Measurements from ENCODE around the gene WNT2B.

- TF ChIP-seq SP2 (IDR thresholded peaks at IDR 0.05; ENCODE audit: low read length) = no peak
- TF ChIP-seq CTCF (IDR thresholded peaks at IDR 0.05; ENCODE audit: control extremely low read depth in 1 of 3, insufficient read depth in 1 of 3, low read depth in 1 of 3, low read length in 3 of 3) = no peak
- no peak for TF ChIP-seq HDAC6 (IDR thresholded peaks at IDR 0.05; ENCODE audit: low read depth, low read length)
- no peak for TF ChIP-seq MAX (IDR thresholded peaks at IDR 0.05)
- TF ChIP-seq ZNF274 (IDR thresholded peaks at IDR 0.05; ENCODE audit: borderline replicate concordance, extremely low read depth, low read length) = no peak
These were observed 54.6 kb downstream of the WNT2B start for GRCh38 chr1:112563341-112563740.
